Gastroesophageal sphincter (tissue), 4 donors: ENCODE results near the gene ERC1. TPM values are rescaled to one million over a fixed set of nuclear protein-coding genes. Genes with fewer than 3 reads are reported as not detected.

Experiments used
- ATAC-seq: fragments of 150-250 bp; one replicate; pipeline ENCODE4 v1.9.1; 2016; ENCODE audit warnings: mild to moderate bottlenecking, moderate library complexity
- H3K27ac ChIP-seq, 4 donors: fragments of 200-600 bp; sonication (generic) in 3 of 4; 1 replicate in 3 of 4; 2 replicates in 1 of 4; pipeline ENCODE4 v1.5.1; 2016 to 2019
- H3K27me3 ChIP-seq: fragments of 200-600 bp; sonication (generic); one replicate; pipeline ENCODE4 v1.5.1; 2019
- H3K36me3 ChIP-seq, 2 donors: fragments of 200-600 bp; sonication (generic); one replicate each; pipeline ENCODE4 v1.5.1; 2019; ENCODE audit warnings: control low read depth in 1 of 2
- H3K4me1 ChIP-seq, 3 donors: fragments of 200-600 bp; sonication (generic); 1 replicate in 2 of 3; 2 replicates in 1 of 3; pipeline ENCODE4 v1.5.1; 2016 to 2019; ENCODE audit warnings: control low read depth in 2 of 3
- H3K4me3 ChIP-seq, 2 donors: fragments of 200-600 bp; sonication (generic); one replicate each; pipeline ENCODE4 v1.5.1; 2019; ENCODE audit warnings: mild to moderate bottlenecking in 1 of 2, moderate library complexity in 1 of 2
- H3K9me3 ChIP-seq, 3 donors: fragments of 200-600 bp; sonication (generic); one replicate each; pipeline ENCODE4 v1.5.1; 2017 to 2019; ENCODE audit warnings: control low read depth in 2 of 3
- EP300 ChIP-seq: sonication (generic); formaldehyde crosslinking; IDR thresholded peaks from one replicate; pipeline ENCODE4 v1.6.1; 2017; ENCODE audit warnings: antibody characterized with exemption, mild to moderate bottlenecking
- POLR2A ChIP-seq, 2 donors: fragments of 450-650 bp; IDR thresholded peaks; one replicate each; pipeline ENCODE4 v1.6.1; 2017; ENCODE audit warnings: antibody characterized with exemption in 2 of 2, mild to moderate bottlenecking in 2 of 2, moderate library complexity in 1 of 2
- POLR2AphosphoS5 ChIP-seq: sonication (generic); formaldehyde crosslinking; IDR thresholded peaks from one replicate; pipeline ENCODE4 v1.6.1; 2017; ENCODE audit warnings: antibody characterized with exemption
- WGBS, 2 donors: methylation state at CpG; one replicate each; pipeline ENCODE4 v1.1.5; 2018; ENCODE audit warnings: low coverage in 1 of 2; 5-methylcytosine and 5-hydroxymethylcytosine counted together
- total RNA-seq, 4 donors: library from RNA; depleted of rRNA; stranded (reverse); fragments of >200 nt; gene quantifications; one replicate each; pipeline ENCODE4 v1.1.0, GENCODE V29; 2016
- TF ChIP-seq, protein P1 (sequence below), 4 experiments: fragments of 200-600 bp in 2 of 4; fragments of 450-650 bp in 2 of 4; sonication (generic) in 1 of 4; IDR thresholded peaks; one replicate each; pipeline ENCODE4 v1.5.1; 2017 to 2019; ENCODE audit warnings: antibody characterized with exemption in 4 of 4, mild to moderate bottlenecking in 2 of 4, moderate library complexity in 2 of 4

ERC1 gene
- total RNA-seq, 4 donors from 2014 or later: 38.3 to 80.2 (median 58.4) TPM

DNA sequence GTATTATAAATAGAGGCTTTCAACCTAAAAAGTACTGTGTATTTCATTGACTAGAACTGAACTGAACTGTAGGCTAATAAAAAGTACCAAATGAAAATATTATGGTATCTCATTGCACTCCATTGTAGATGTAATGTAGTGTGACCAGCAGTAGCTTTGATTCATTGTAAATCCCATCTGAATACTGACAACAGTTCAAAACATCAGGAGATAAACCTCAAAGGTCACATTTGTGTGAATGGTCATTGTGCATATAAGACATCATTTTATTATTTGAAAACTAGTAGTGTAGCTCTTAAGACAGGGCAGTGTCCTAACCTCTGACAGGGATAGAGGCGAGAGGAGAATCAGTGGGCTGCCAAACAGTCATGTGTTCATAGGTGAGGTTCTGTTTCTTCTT lies 316.8 kb downstream of the ERC1 start:
- TF ChIP-seq EP300 (no peak), POLR2A (IDR thresholded peaks at IDR 0.05) (no peak), POLR2AphosphoS5 (no peak)
- TF ChIP-seq, protein P1, sequence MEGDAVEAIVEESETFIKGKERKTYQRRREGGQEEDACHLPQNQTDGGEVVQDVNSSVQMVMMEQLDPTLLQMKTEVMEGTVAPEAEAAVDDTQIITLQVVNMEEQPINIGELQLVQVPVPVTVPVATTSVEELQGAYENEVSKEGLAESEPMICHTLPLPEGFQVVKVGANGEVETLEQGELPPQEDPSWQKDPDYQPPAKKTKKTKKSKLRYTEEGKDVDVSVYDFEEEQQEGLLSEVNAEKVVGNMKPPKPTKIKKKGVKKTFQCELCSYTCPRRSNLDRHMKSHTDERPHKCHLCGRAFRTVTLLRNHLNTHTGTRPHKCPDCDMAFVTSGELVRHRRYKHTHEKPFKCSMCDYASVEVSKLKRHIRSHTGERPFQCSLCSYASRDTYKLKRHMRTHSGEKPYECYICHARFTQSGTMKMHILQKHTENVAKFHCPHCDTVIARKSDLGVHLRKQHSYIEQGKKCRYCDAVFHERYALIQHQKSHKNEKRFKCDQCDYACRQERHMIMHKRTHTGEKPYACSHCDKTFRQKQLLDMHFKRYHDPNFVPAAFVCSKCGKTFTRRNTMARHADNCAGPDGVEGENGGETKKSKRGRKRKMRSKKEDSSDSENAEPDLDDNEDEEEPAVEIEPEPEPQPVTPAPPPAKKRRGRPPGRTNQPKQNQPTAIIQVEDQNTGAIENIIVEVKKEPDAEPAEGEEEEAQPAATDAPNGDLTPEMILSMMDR (IDR thresholded peaks at IDR 0.05): no peak
- Histone ChIP-seq H3K4me3 (no peak overlapping the region), H3K27ac (no peak overlapping the region), H3K9me3 (no peaks in the 10 kb centered on the region), H3K4me1 (peaks cover 0 to 16% (median 0%) of the 10 kb centered on the region in 3 donors), H3K36me3 (peaks cover 0 to 1% of the 10 kb centered on the region in 2 donors), H3K27me3 (no peaks in the 10 kb centered on the region)
- ATAC-seq: no peak
- WGBS, 2 donors: 88 to 100% methylated on average over 1 of the region's 1 CpG

DNA sequence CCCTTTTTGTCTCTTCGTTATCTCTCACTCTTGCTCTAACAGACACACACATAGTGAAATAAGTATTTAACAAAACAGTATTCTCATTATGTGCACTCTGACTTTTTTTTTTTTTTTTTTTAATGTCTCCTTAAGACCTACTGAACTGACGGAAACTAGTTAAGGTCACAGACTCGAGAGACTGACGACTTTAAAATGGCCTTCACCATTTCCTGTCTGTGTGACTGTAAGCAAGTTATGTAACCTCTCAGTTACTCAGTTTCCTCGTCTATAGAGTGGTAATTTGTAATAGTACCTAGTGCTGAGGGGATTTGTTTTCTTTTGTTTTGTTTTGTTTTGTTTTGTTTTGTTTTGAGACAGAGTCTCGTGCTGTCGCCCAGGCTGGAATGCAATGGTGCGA lies 318.6 kb downstream of the ERC1 start:
- Histone ChIP-seq H3K9me3 (peaks cover 0 to 7% (median 0%) of the 10 kb centered on the region in 3 donors), H3K36me3 (peaks cover 0 to 13% of the 10 kb centered on the region in 2 donors), H3K4me1 (peaks cover 0 to 16% (median 0%) of the 10 kb centered on the region in 3 donors), H3K27ac (no peak overlapping the region), H3K27me3 (no peaks in the 10 kb centered on the region), H3K4me3 (no peak overlapping the region)
- TF ChIP-seq, protein P1 (IDR thresholded peaks at IDR 0.05): no peak
- no peak for ATAC-seq
- WGBS, 2 donors: 89 to 96% methylated on average over 5 to 8 of the region's 8 CpGs

DNA sequence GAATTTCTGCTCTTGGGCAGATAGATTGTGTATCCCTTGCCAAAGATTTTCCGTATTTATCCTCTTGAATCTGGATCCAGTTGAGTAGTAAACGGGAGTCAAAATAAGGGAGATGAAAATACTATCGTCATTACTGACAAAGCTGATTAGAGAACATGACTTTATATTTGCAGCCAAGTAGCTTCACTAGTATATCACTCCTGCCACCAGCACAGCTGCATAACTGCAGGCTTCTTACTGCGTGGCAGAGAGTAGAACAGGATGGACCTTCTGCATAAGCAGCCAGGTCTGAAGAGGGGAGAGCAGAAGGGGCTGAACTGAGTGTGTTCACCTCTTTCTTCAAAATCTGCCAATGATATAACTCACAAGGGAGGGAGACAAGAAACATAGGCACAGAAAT lies 319.6 kb downstream of the ERC1 start:
- Histone ChIP-seq H3K9me3 (peaks cover 0 to 7% (median 0%) of the 10 kb centered on the region in 3 donors), H3K36me3 (peaks cover 0 to 19% of the 10 kb centered on the region in 2 donors), H3K27ac (no peak overlapping the region), H3K27me3 (no peaks in the 10 kb centered on the region), H3K4me3 (no peak overlapping the region), H3K4me1 (peaks cover 0 to 8% (median 0%) of the 10 kb centered on the region in 3 donors)
- no peak for ATAC-seq
- WGBS, 2 donors: 69 to 82% methylated on average over 3 to 4 of the region's 4 CpGs
- TF ChIP-seq POLR2A (IDR thresholded peaks at IDR 0.05) (no peak), EP300 (no peak), POLR2AphosphoS5 (no peak)
- TF ChIP-seq, protein P1 (IDR thresholded peaks at IDR 0.05): no peak

DNA sequence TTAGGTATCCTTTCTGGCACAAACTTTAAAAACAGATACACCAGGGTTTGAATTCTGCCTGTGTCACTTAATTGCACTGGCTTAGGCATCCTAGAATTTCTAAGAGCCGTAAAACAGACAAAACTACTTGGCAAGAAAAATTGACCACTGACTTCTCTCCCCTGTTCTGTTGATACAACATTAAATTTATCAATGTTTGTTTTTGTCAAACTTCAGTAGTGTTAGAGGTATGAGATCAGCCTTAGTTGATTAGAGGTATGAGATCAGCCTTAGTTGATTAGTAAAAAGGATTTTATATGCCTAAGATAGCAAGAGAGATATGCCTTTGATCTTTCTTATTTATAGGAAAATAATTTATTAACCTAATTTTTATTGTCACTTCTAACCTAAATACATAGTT lies 320.1 kb downstream of the ERC1 start:
- Histone ChIP-seq H3K9me3 (peaks cover 0 to 7% (median 0%) of the 10 kb centered on the region in 3 donors), H3K4me1 (peaks cover 0 to 3% (median 0%) of the 10 kb centered on the region in 3 donors), H3K4me3 (no peak overlapping the region), H3K27ac (no peak overlapping the region), H3K36me3 (peaks cover 0 to 19% of the 10 kb centered on the region in 2 donors), H3K27me3 (no peaks in the 10 kb centered on the region)
- WGBS, 2 donors: 63% methylated on average over 1 of the region's 1 CpG
- no peak for ATAC-seq
- TF ChIP-seq EP300: no peak

DNA sequence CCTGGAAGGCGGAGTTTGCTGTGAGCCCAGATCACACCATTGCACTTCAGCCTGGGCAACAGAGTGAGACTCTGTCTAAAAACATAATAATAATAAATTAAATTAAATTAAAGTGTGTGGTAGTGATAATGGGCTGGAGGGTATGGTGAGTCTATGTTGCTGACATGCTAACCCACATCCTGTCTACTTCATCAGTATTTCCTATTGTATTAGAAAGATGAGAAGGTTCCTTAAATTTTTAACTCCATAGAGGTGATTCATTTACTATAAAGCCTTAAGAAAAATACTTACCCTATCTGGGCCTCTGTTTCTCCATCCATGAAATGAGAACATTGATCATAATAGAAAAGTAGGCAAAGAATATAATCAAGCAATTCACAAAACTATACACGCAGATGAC lies 322.9 kb downstream of the ERC1 start:
- ATAC-seq: no peak
- 100% methylated on average over 1 to 2 of the region's 2 CpGs for WGBS, 2 donors

More for the DNA sequence above, 322.9 kb downstream of the ERC1 start:
- TF ChIP-seq, protein P1 (IDR thresholded peaks at IDR 0.05): no peak
- TF ChIP-seq POLR2A (IDR thresholded peaks at IDR 0.05) (no peak), EP300 (no peak), POLR2AphosphoS5 (no peak)
- H3K27me3 ChIP-seq: no peaks in the 10 kb centered on the region
- H3K9me3 ChIP-seq: peaks cover 0 to 7% (median 0%) of the 10 kb centered on the region in 3 donors
- peaks cover 0 to 19% of the 10 kb centered on the region in 2 donors for H3K36me3 ChIP-seq
- no peak overlapping the region for H3K4me3 ChIP-seq
- no peak overlapping the region for H3K27ac ChIP-seq
- H3K4me1 ChIP-seq: peaks cover 0 to 15% (median 6%) of the 10 kb centered on the region in 3 donors
